C4-2B (cell line): ENCODE measurements around the gene PROSER1.

ENCODE experiments used
- ZFX ChIP-seq: fragments of 450-650 bp; IDR thresholded peaks from 2 replicates; pipeline ENCODE4 v1.6.1; 2017
- TF ChIP-seq, protein P1 (sequence below): fragments of 450-650 bp; conservative IDR thresholded peaks from 2 replicates; pipeline ENCODE4 v1.5.1; 2017; ENCODE audit warnings: mild to moderate bottlenecking

DNA sequence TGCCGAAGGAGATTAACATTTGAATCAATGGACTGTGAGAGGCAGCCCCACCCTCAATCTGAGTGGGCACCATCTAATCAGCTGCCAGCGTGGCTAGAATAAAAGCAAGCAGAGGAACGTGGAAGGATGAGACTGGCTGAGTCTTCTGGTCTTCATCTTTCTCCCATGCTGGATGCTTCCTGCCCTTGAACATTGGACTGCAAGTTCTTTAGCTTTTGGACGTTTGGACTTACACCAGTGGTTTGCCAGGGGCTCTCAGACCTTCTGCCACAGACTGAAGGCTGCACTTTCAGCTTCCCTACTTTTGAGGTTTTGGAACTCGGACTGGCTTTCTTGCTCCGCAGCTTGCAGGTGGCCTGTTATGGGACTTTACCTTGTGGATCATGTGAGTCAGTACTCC lies 15.1 kb upstream of the PROSER1 start:
- TF ChIP-seq, protein P1, sequence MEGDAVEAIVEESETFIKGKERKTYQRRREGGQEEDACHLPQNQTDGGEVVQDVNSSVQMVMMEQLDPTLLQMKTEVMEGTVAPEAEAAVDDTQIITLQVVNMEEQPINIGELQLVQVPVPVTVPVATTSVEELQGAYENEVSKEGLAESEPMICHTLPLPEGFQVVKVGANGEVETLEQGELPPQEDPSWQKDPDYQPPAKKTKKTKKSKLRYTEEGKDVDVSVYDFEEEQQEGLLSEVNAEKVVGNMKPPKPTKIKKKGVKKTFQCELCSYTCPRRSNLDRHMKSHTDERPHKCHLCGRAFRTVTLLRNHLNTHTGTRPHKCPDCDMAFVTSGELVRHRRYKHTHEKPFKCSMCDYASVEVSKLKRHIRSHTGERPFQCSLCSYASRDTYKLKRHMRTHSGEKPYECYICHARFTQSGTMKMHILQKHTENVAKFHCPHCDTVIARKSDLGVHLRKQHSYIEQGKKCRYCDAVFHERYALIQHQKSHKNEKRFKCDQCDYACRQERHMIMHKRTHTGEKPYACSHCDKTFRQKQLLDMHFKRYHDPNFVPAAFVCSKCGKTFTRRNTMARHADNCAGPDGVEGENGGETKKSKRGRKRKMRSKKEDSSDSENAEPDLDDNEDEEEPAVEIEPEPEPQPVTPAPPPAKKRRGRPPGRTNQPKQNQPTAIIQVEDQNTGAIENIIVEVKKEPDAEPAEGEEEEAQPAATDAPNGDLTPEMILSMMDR = no peak
- no peak for TF ChIP-seq ZFX
